ENCODE data around the gene ZBTB3.
"Not testable (repeated sequence)": the region's sequence is repeated elsewhere in the genome, so short reads cannot be mapped to it uniquely, and the experiment has no call there.

Gene ZBTB3

GRCh38 chr11:62755086-62755615 is 1.2 kb upstream of the ZBTB3 start:
- DNase-seq: no peak
- Histone ChIP-seq H3K4me1 (peaks cover 0 to 25% (median 16%) of the 10 kb centered on the region in 4 donors), H3K36me3 (peaks cover 0 to 21% (median 0%) of the 10 kb centered on the region in 3 donors), H3K9me3 (no peaks in the 10 kb centered on the region), H3K4me3 (no peak overlapping the region), H3K27ac (no peak overlapping the region), H3K27me3 (no peaks in the 10 kb centered on the region)
- no peak for TF ChIP-seq CTCF (IDR thresholded peaks at IDR 0.05)
- intact Hi-C loops (cut with DNase I; ENCODE audit: low total_unique reads): no loop called here

- no peak for DNase-seq
- peak overlapping the region; percentile 90 to 91 for H3K27ac ChIP-seq
- no peaks in the 10 kb centered on the region for H3K27me3 ChIP-seq
- H3K4me1 ChIP-seq: peaks cover 0 to 25% (median 18%) of the 10 kb centered on the region in 4 donors
- no peaks in the 10 kb centered on the region for H3K9me3 ChIP-seq
- no peak for TF ChIP-seq CTCF (IDR thresholded peaks at IDR 0.05)
- peak overlapping the region; percentile 62 to 66 for H3K4me3 ChIP-seq
- peaks cover 0 to 28% (median 0%) of the 10 kb centered on the region in 3 donors for H3K36me3 ChIP-seq
- intact Hi-C loops (cut with DNase I; ENCODE audit: low total_unique reads): no loop called here
Measured at GRCh38 chr11:62752994-62753735, 795 bp downstream of the ZBTB3 start.

- no peaks in the 10 kb centered on the region for H3K27me3 ChIP-seq
- peaks cover 0 to 25% (median 18%) of the 10 kb centered on the region in 4 donors for H3K4me1 ChIP-seq
- intact Hi-C loops (cut with DNase I; ENCODE audit: low total_unique reads): no loop called here
- H3K9me3 ChIP-seq: no peaks in the 10 kb centered on the region
- no peak overlapping the region for H3K4me3 ChIP-seq
- peaks cover 0 to 28% (median 0%) of the 10 kb centered on the region in 3 donors for H3K36me3 ChIP-seq
- TF ChIP-seq CTCF (IDR thresholded peaks at IDR 0.05): no peak
- H3K27ac ChIP-seq: no peak overlapping the region
- no peak for DNase-seq
Measured at GRCh38 chr11:62752177-62752785, 1.7 kb downstream of the ZBTB3 start.

- Histone ChIP-seq H3K4me1 (peaks cover 0 to 25% (median 18%) of the 10 kb centered on the region in 4 donors), H3K36me3 (peaks cover 0 to 28% (median 0%) of the 10 kb centered on the region in 3 donors)
- intact Hi-C loops (cut with DNase I; ENCODE audit: low total_unique reads); DNase-seq; H3K27ac ChIP-seq; H3K27me3 ChIP-seq; H3K9me3 ChIP-seq; H3K4me3 ChIP-seq: not testable (repeated sequence)
Measured at GRCh38 chr11:62749931-62750330, 4.0 kb downstream of the ZBTB3 start.

GRCh38 chr11:62747475-62748160 is 6.3 kb downstream of the ZBTB3 start:
- TF ChIP-seq CTCF (IDR thresholded peaks at IDR 0.05): no peak
- intact Hi-C loops (cut with DNase I; ENCODE audit: low total_unique reads): no loop called here
- Histone ChIP-seq H3K27ac (no peak overlapping the region), H3K27me3 (no peaks in the 10 kb centered on the region), H3K4me3 (no peak overlapping the region), H3K36me3 (peaks cover 0 to 20% (median 0%) of the 10 kb centered on the region in 3 donors), H3K4me1 (peaks cover 0 to 13% (median 7%) of the 10 kb centered on the region in 4 donors), H3K9me3 (no peaks in the 10 kb centered on the region)
- DNase-seq: no peak

All from tibial artery (tissue), 4 donors.